ENCODE measurements around the gene HMCN2. TPM values are rescaled to one million over a fixed set of nuclear protein-coding genes. Genes with fewer than 3 reads are reported as not detected.
A peak's percentile ranks its signal among the peaks of the same experiment; 100 is the strongest.

Gene HMCN2
- total RNA-seq, 1 experiment from 2014 or later = 1.6 TPM

- ChIA-PET CTCF (no interaction called here), POLR2A (ENCODE audit: unreplicated experiment) (no interaction called here)
- Histone ChIP-seq H3K4me1 (replicated peaks; ENCODE audit: insufficient read depth) (no peaks in the 10 kb centered on the region), H4K20me1 (ENCODE audit: insufficient read depth) (no peaks in the 10 kb centered on the region), H3K9me3 (ENCODE audit: insufficient read depth, low read depth) (no peaks in the 10 kb centered on the region), H3K27ac (no peak overlapping the region), H2AFZ (no peak overlapping the region), H3K79me2 (ENCODE audit: low read depth) (no peaks in the 10 kb centered on the region), H3F3A (ENCODE audit: insufficient read depth, low read depth) (peaks cover 5% of the 10 kb centered on the region; the same call in 1 of the 2 replicates), H3K27me3 (ENCODE audit: insufficient read depth, low read depth) (no peaks in the 10 kb centered on the region), H3K36me3 (ENCODE audit: low read depth) (no peaks in the 10 kb centered on the region), H3K4me3 (no peak overlapping the region), H3K4me2 (no peak overlapping the region), H3K9me2 (ENCODE audit: insufficient read depth) (no peaks in the 10 kb centered on the region)
- DNase-seq = no peak
- TF ChIP-seq EZH2 (IDR thresholded peaks at IDR 0.05; ENCODE audit: low read depth) (no peak), CTCF (conservative IDR thresholded peaks at IDR 0.05) (no peak)
- no TSS peak for BruUV-seq (replicated peaks)
- intact Hi-C loops (cut with micrococcal nuclease; ENCODE audit: unreplicated experiment) = no loop called here
Observed at GRCh38 chr9:130237763-130238524, 27.6 kb upstream of the HMCN2 start.

DNA sequence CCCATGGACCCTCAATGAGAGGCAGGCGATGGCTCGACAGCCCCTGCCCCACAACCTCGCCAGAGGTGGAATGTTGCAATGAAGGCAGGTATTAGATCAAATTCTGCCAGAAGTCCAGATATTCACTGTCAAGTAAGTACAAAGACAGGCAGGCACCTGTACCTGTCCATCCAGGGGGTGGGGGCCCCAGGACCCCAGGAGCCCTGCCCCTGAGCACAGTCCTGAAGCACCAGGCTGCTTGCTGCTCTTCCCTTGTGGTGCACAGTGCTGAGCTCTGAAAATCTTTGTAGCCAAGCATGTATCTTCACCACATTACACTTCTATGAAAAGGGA, 26.2 kb upstream of the HMCN2 start:
- BruUV-seq (replicated peaks) = no TSS peak

GRCh38 chr9:130239741-130240241, 25.8 kb upstream of the HMCN2 start:
- H3K4me3 ChIP-seq = no peak overlapping the region
- H3K9me3 ChIP-seq (ENCODE audit: insufficient read depth, low read depth) = no peaks in the 10 kb centered on the region
- H3K27ac ChIP-seq = no peak overlapping the region
- BruUV-seq (replicated peaks) = no TSS peak
- TF ChIP-seq EZH2 (IDR thresholded peaks at IDR 0.05; ENCODE audit: low read depth) = no peak
- no peak for TF ChIP-seq CTCF (conservative IDR thresholded peaks at IDR 0.05)
- H3K27me3 ChIP-seq (ENCODE audit: insufficient read depth, low read depth) = no peaks in the 10 kb centered on the region
- H2AFZ ChIP-seq = no peak overlapping the region
- no peak overlapping the region for H3K4me2 ChIP-seq
- no peaks in the 10 kb centered on the region for H4K20me1 ChIP-seq (ENCODE audit: insufficient read depth)
- no peaks in the 10 kb centered on the region for H3K36me3 ChIP-seq (ENCODE audit: low read depth)
- intact Hi-C loops (cut with micrococcal nuclease; ENCODE audit: unreplicated experiment) = loop anchor here (1.0 to 5.0 kb wide), 4 partner anchors 109 to 442 kb away; no protein-coding TSS in a partner anchor
- no peaks in the 10 kb centered on the region for H3K4me1 ChIP-seq (replicated peaks; ENCODE audit: insufficient read depth)
- POLR2A ChIA-PET (ENCODE audit: unreplicated experiment) = interaction anchor here (0.6 to 0.7 kb wide), 2 partner anchors 8 to 214 kb away, joined by 3 to 18 read pairs; no protein-coding TSS in a partner anchor
- H3K9me2 ChIP-seq (ENCODE audit: insufficient read depth) = no peaks in the 10 kb centered on the region
- H3K79me2 ChIP-seq (ENCODE audit: low read depth) = no peaks in the 10 kb centered on the region
- DNase-seq = peak in 1 of 2 experiments; percentile 48
- CTCF ChIA-PET = interaction anchor here (0.5 to 1.5 kb wide), 7 partner anchors 15 to 442 kb away, joined by 3 to 6 read pairs (median 4); no protein-coding TSS in a partner anchor
- peaks cover 5% of the 10 kb centered on the region; the same call in 1 of the 2 replicates for H3F3A ChIP-seq (ENCODE audit: insufficient read depth, low read depth)

More for the DNA sequence above, 26.2 kb upstream of the HMCN2 start:
- Histone ChIP-seq H3K4me1 (replicated peaks; ENCODE audit: insufficient read depth) (no peaks in the 10 kb centered on the region), H4K20me1 (ENCODE audit: insufficient read depth) (no peaks in the 10 kb centered on the region), H3K36me3 (ENCODE audit: low read depth) (no peaks in the 10 kb centered on the region), H2AFZ (no peak overlapping the region), H3K27ac (no peak overlapping the region), H3K9me3 (ENCODE audit: insufficient read depth, low read depth) (no peaks in the 10 kb centered on the region), H3K79me2 (ENCODE audit: low read depth) (no peaks in the 10 kb centered on the region), H3K4me2 (no peak overlapping the region), H3K9me2 (ENCODE audit: insufficient read depth) (no peaks in the 10 kb centered on the region), H3F3A (ENCODE audit: insufficient read depth, low read depth) (peaks cover 5% of the 10 kb centered on the region; the same call in 1 of the 2 replicates), H3K4me3 (no peak overlapping the region), H3K27me3 (ENCODE audit: insufficient read depth, low read depth) (no peaks in the 10 kb centered on the region)
- CTCF ChIA-PET = interaction anchor here (0.5 to 1.0 kb wide), 4 partner anchors 91 to 443 kb away, joined by 3 to 6 read pairs (median 4); no protein-coding TSS in a partner anchor
- no peak for TF ChIP-seq EZH2 (IDR thresholded peaks at IDR 0.05; ENCODE audit: low read depth)
- no peak for TF ChIP-seq CTCF (conservative IDR thresholded peaks at IDR 0.05)
- POLR2A ChIA-PET (ENCODE audit: unreplicated experiment) = no interaction called here
- intact Hi-C loops (cut with micrococcal nuclease; ENCODE audit: unreplicated experiment) = no loop called here
- DNase-seq = no peak
